Stimulated activated naive CD8-positive, alpha-beta T cell treated with anti-CD3 and anti-CD28 coated beads, Interleukin-15, amount 100 ng/mL, for 72 hours (primary cell): Measurements from ENCODE around the gene VENTX.
A peak's percentile ranks its signal among the peaks of the same experiment; 100 is the strongest.
"Not testable (repeated sequence)": the region's sequence is repeated elsewhere in the genome, so short reads cannot be mapped to it uniquely, and the experiment has no call there.

ENCODE experiments used
- ATAC-seq: fragments of 150-1000 bp; cut with Tn5 transposase; 2 replicates; pipeline ENCODE4 v1.10.0; 2021; ENCODE audit warnings: mild to moderate bottlenecking, moderate library complexity
- DNase-seq, 2 donors: peaks; one replicate each; pipeline ENCODE4 v3.0.0; 2021 to 2022
- H3K27ac Mint-ChIP-seq, 2 donors: one replicate each; pipeline ENCODE4 v1.8.0; 2022; ENCODE audit warnings: mild to moderate bottlenecking in 2 of 2, mixed read lengths in 2 of 2, moderate library complexity in 2 of 2
- H3K27me3 Mint-ChIP-seq: one replicate; pipeline ENCODE4 v1.8.0; 2022; ENCODE audit warnings: mixed read lengths
- H3K4me1 Mint-ChIP-seq: one replicate; pipeline ENCODE4 v1.8.0; 2022; ENCODE audit warnings: mild to moderate bottlenecking, mixed read lengths
- H3K4me3 Mint-ChIP-seq, 2 donors: one replicate each; pipeline ENCODE4 v1.8.0; 2022; ENCODE audit warnings: mild to moderate bottlenecking in 2 of 2, mixed read lengths in 2 of 2, moderate library complexity in 1 of 2
- H3K9me3 Mint-ChIP-seq, 2 donors: one replicate each; pipeline ENCODE4 v1.8.0; 2022; ENCODE audit warnings: mixed read lengths in 2 of 2

Gene VENTX

GRCh38 chr10:133221756-133222155 is 15.9 kb upstream of the VENTX start:
- H3K27ac Mint-ChIP-seq, ATAC-seq: not testable (repeated sequence)

GRCh38 chr10:133224076-133224475 is 13.6 kb upstream of the VENTX start:
- H3K27me3 Mint-ChIP-seq, result peaks cover 76% of the 10 kb centered on the region
- H3K4me1 Mint-ChIP-seq, result peaks cover 28% of the 10 kb centered on the region
- no peaks in the 10 kb centered on the region for H3K9me3 Mint-ChIP-seq
- H3K27ac Mint-ChIP-seq, result no peak overlapping the region
- H3K4me3 Mint-ChIP-seq, result no peak overlapping the region
- no peak for ATAC-seq
- DNase-seq, result no peak

More at GRCh38 chr10:133221756-133222155, 15.9 kb upstream of the VENTX start:
- Mint-ChIP-seq H3K4me1 (peaks cover 22% of the 10 kb centered on the region), H3K27me3 (peaks cover 59% of the 10 kb centered on the region)
- not testable (repeated sequence) for DNase-seq, H3K9me3 Mint-ChIP-seq, H3K4me3 Mint-ChIP-seq

- Mint-ChIP-seq H3K9me3 (no peaks in the 10 kb centered on the region), H3K27me3 (peaks cover 76% of the 10 kb centered on the region), H3K27ac (peak overlapping the region; percentile 48 to 57), H3K4me3 (peak overlapping the region; percentile 64 to 83), H3K4me1 (peaks cover 34% of the 10 kb centered on the region)
- DNase-seq, result no peak
- ATAC-seq, result no peak
These were observed 12.8 kb upstream of the VENTX start for GRCh38 chr10:133224756-133225372.

- ATAC-seq (peak; percentile 68), DNase-seq (peak in 1 of 2 donors; percentile 27)
- Mint-ChIP-seq H3K4me1 (peaks cover 33% of the 10 kb centered on the region), H3K4me3 (peak overlapping the region; percentile 64 to 83), H3K9me3 (no peaks in the 10 kb centered on the region), H3K27ac (peak overlapping the region; percentile 57 to 89), H3K27me3 (peaks cover 80% of the 10 kb centered on the region)
These were observed 11.9 kb upstream of the VENTX start for GRCh38 chr10:133225707-133226191.

GRCh38 chr10:133226251-133226808 is 11.3 kb upstream of the VENTX start:
- H3K27ac Mint-ChIP-seq, result peak overlapping the region in 1 of 2 donors; percentile 48
- ATAC-seq (peak; percentile 59), DNase-seq (no peak)
- H3K4me1 Mint-ChIP-seq, result peaks cover 34% of the 10 kb centered on the region
- no peaks in the 10 kb centered on the region for H3K9me3 Mint-ChIP-seq
- peaks cover 80% of the 10 kb centered on the region for H3K27me3 Mint-ChIP-seq
- H3K4me3 Mint-ChIP-seq, result peak overlapping the region; percentile 64 to 83

- Mint-ChIP-seq H3K4me3 (no peak overlapping the region), H3K27ac (peak overlapping the region in 1 of 2 donors; percentile 91), H3K9me3 (no peaks in the 10 kb centered on the region), H3K27me3 (peaks cover 85% of the 10 kb centered on the region), H3K4me1 (peaks cover 40% of the 10 kb centered on the region)
- no peak for DNase-seq
- ATAC-seq, result no peak
These were observed 10.4 kb upstream of the VENTX start for GRCh38 chr10:133227256-133227655.

GRCh38 chr10:133229265-133230043 is 8.2 kb upstream of the VENTX start:
- Mint-ChIP-seq H3K4me1 (peaks cover 40% of the 10 kb centered on the region), H3K27ac (no peak overlapping the region), H3K4me3 (peak overlapping the region; percentile 44 to 54), H3K27me3 (peaks cover 97% of the 10 kb centered on the region), H3K9me3 (no peaks in the 10 kb centered on the region)
- no peak for DNase-seq
- ATAC-seq, result no peak

DNA sequence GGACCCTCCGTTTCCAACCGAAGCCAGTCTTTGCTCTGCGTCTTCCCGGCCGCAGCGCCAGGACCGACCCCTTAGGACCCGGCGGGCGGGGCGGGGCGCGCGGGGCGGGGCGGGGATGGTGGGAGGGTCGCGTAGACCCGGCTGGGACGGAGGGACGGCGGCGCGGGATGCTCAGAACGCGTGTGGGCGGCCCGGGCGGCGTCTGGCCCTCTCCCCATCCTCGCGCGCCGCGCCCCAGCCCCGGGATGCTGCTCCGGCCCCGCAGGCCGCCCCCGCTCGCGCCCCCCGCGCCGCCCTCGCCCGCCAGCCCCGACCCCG is 7.7 kb upstream of the VENTX start, which contains the start of gene UTF1:
Gene UTF1 (plus strand): TSS at position 174 of the 318 bp plus-strand sequence. CDS start 72 bp downstream, at position 246.
- H3K4me3 Mint-ChIP-seq, result peak within 1 kb of the TSS; percentile 44 to 77
- no peaks in the 10 kb centered on the region for H3K9me3 Mint-ChIP-seq
- H3K27ac Mint-ChIP-seq, result no peak within 1 kb of the TSS
- peaks cover 96% of the 10 kb centered on the region for H3K27me3 Mint-ChIP-seq
- peaks cover 43% of the 10 kb centered on the region for H3K4me1 Mint-ChIP-seq
- ATAC-seq, result no peak
- DNase-seq, result no peak

DNA sequence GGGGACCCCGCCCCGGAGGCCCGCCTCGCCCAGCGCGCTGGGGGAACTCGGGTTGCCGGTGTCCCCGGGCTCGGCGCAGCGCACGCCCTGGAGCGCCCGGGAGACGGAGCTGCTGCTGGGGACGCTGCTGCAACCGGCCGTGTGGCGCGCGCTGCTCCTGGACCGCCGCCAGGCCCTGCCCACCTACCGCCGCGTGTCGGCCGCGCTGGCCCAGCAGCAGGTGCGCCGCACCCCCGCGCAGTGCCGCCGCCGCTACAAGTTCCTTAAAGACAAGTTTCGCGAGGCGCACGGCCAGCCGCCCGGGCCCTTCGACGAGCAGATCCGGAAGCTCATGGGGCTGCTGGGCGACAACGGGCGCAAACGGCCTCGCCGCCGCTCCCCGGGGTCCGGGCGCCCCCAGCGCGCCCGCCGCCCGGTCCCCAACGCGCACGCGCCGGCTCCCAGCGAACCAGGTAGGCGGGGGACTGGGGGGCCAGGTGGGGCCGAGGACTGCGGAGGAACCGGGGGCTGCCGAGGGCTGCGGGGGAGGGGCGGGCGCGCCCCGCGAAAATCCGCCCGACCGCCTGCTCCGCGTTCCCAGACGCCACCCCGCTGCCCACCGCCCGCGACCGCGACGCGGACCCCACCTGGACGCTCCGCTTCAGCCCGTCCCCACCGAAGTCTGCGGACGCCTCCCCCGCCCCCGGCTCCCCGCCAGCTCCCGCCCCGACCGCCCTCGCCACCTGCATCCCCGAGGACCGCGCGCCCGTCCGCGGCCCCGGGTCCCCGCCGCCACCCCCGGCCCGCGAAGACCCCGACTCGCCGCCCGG is 7.1 kb upstream of the VENTX start:
- Mint-ChIP-seq H3K9me3 (no peaks in the 10 kb centered on the region), H3K4me3 (peak overlapping the region; percentile 37 to 74), H3K27ac (no peak overlapping the region), H3K4me1 (peaks cover 41% of the 10 kb centered on the region), H3K27me3 (peaks cover 96% of the 10 kb centered on the region)
- no peak for DNase-seq
- no peak for ATAC-seq

- ATAC-seq, result no peak
- Mint-ChIP-seq H3K27ac (no peak overlapping the region), H3K4me1 (peaks cover 39% of the 10 kb centered on the region), H3K9me3 (no peaks in the 10 kb centered on the region), H3K4me3 (peak overlapping the region; percentile 39 to 77), H3K27me3 (peaks cover 94% of the 10 kb centered on the region)
- DNase-seq, result no peak
These were observed 6.3 kb upstream of the VENTX start for GRCh38 chr10:133231244-133231945.

- Mint-ChIP-seq H3K9me3 (no peaks in the 10 kb centered on the region), H3K4me3 (no peak overlapping the region), H3K27ac (no peak overlapping the region), H3K4me1 (peaks cover 33% of the 10 kb centered on the region), H3K27me3 (peaks cover 89% of the 10 kb centered on the region)
- DNase-seq (no peak), ATAC-seq (no peak)
These were observed 5.6 kb upstream of the VENTX start for GRCh38 chr10:133231946-133232574.

DNA sequence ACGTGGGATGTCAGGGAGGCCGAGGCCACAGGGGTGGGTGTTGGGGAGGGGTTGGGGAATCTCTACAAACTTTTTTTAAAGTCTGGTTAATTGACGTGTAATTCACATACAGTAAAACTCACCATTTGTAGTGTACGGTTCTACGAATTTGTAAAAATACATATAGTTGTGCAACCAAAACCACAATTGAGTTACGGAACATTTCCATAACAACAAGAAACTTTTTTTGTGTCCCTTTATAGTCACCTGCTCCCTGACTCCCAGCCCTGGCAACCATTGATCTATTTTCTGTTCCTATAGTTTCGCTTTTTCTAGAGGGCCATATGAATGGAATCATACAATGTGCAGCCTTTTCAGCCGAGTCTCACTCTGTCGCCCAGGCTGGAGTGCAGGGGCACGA is 2.9 kb upstream of the VENTX start:
- not testable (repeated sequence) for H3K9me3 Mint-ChIP-seq, DNase-seq, H3K27ac Mint-ChIP-seq, ATAC-seq
- Mint-ChIP-seq H3K4me3 (peak overlapping the region; percentile 46 to 85), H3K27me3 (peaks cover 89% of the 10 kb centered on the region), H3K4me1 (peaks cover 30% of the 10 kb centered on the region)

DNA sequence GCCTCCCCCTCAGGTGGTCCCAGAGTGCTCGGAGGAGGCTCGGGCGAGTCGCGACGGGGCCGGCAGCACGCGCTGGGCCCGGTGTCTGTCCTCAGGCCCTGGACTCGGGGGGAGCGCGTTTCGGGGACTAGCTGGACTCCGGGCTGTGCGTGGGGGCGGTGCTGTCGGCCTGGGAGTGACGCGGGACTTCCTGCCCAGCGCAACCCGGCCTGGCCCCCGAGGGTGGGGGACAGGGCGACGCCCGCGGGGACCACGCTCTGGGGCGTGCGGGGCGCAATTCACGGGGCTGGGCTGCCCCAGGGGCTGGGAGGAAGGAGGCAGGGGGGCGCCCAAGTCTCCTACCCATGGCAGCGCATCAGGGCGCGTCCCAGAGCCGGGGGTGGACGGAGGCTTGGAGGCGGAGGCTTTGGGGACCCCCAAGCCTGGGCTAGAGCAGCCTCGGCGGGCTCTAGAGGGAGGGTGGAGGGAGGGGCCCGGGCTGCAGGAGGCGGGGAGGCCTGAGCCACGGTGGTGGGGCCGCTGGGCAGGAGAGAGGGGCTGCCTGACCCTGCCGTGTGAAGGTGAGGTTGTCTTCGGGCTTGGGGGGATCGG is 2.3 kb upstream of the VENTX start:
- H3K4me3 Mint-ChIP-seq, result peak overlapping the region; percentile 51 to 85
- peaks cover 30% of the 10 kb centered on the region for H3K4me1 Mint-ChIP-seq
- no peaks in the 10 kb centered on the region for H3K9me3 Mint-ChIP-seq
- peaks cover 91% of the 10 kb centered on the region for H3K27me3 Mint-ChIP-seq
- peak overlapping the region in 1 of 2 donors; percentile 54 for H3K27ac Mint-ChIP-seq
- DNase-seq, result no peak
- ATAC-seq, result peak; percentile 15

DNA sequence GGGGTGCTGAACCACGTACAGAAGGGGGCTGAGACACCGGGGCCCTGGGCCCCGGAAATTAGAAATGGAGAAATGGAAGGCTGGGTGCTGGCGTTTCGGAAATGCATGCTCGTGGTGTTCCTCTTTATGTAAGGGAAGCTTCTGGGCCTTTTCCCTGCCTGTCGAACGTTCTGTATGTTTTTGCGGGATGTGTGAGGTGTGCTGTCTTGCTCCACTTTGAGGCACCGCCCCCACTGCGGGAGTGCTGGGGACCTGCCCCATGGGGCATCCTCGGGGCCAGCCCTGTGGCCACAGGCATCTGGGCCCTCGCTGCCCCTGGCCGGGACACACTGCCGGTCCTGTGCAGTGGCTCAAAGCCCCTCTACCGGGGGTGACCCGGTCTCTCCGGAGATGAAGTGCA is 1.7 kb upstream of the VENTX start:
- no peak overlapping the region for H3K27ac Mint-ChIP-seq
- H3K4me1 Mint-ChIP-seq, result peaks cover 34% of the 10 kb centered on the region
- peak overlapping the region; percentile 51 to 67 for H3K4me3 Mint-ChIP-seq
- ATAC-seq, result no peak
- no peaks in the 10 kb centered on the region for H3K9me3 Mint-ChIP-seq
- no peak for DNase-seq
- H3K27me3 Mint-ChIP-seq, result peaks cover 91% of the 10 kb centered on the region
